B cell (primary cell): Measurements from ENCODE around the gene PDE4B. TPM values are rescaled to one million over a fixed set of nuclear protein-coding genes. Genes with fewer than 3 reads are reported as not detected.

Experiments
- ATAC-seq: fragments of 200-7000 bp; cut with Tn5 transposase; one replicate; pipeline ENCODE4 v1.10.0; 2021; ENCODE audit warnings: low read depth, mild to moderate bottlenecking, moderate number of reproducible peaks, moderate library complexity
- CTCF ChIA-PET: fragments of 350-600 bp; sonication (Branson Sonifier 250); formaldehyde crosslinking; loops from one replicate; lab custom pipeline; 2021; ENCODE audit warnings: antibody characterized with exemption, inconsistent platforms; lab: Charles Lee
- POLR2A ChIA-PET: fragments of 350-600 bp; sonication (Branson Sonifier 250); formaldehyde crosslinking; loops from one replicate; lab custom pipeline; 2021; ENCODE audit warnings: antibody characterized with exemption; lab: Charles Lee
- DNase-seq: peaks from one replicate; pipeline ENCODE4 v3.0.0; 2013
- H2AFZ ChIP-seq: 2 replicates; pipeline ENCODE4 v1.6.1; 2012; ENCODE audit warnings: mild to moderate bottlenecking, low read depth, low read length; ENCODE audit not compliant: insufficient read depth, poor library complexity, severe bottlenecking
- H3K27ac ChIP-seq, 2 donors: 1 replicate in 1 of 2; 2 replicates in 1 of 2; pipeline ENCODE4 v1.5.1; 2012 to 2013; ENCODE audit warnings: low read length in 2 of 2, mild to moderate bottlenecking in 2 of 2, moderate library complexity in 1 of 2
- H3K27me3 ChIP-seq, 4 experiments: fragments of 200-600 bp in 1 of 4; sonication (generic) in 1 of 4; replicated peaks in 1 of 4; 1 replicate in 2 of 4; 2 replicates in 2 of 4; pipeline versions ENCODE4 v1.6.1 to v1.7.0; 2013 to 2016; ENCODE audit warnings: low read length in 3 of 4, mild to moderate bottlenecking in 2 of 4, mixed read lengths in 1 of 4, moderate library complexity in 1 of 4; ENCODE audit not compliant: insufficient read depth in 4 of 4, control insufficient read depth in 3 of 4; ENCODE audit errors: control extremely low read depth in 1 of 4
- H3K36me3 ChIP-seq, 2 experiments: replicated peaks in 1 of 2; 1 replicate in 1 of 2; 2 replicates in 1 of 2; pipeline versions ENCODE4 v1.6.1 to v1.7.1; 2013; ENCODE audit warnings: low read length in 1 of 2; ENCODE audit not compliant: insufficient read depth in 2 of 2, control insufficient read depth in 1 of 2; ENCODE audit errors: control extremely low read depth in 1 of 2, extremely low read depth in 1 of 2
- H3K4me1 ChIP-seq, 2 donors: fragments of 200-600 bp in 1 of 2; sonication (generic) in 1 of 2; 1 replicate in 1 of 2; 2 replicates in 1 of 2; pipeline versions ENCODE4 v1.5.1 to v1.6.1; 2013 to 2017; ENCODE audit warnings: low read length in 2 of 2; ENCODE audit not compliant: control insufficient read depth in 2 of 2, insufficient read depth in 2 of 2
- H3K4me2 ChIP-seq: replicated peaks from 2 replicates; pipeline ENCODE3; 2012; ENCODE audit warnings: mild to moderate bottlenecking, low read depth, low read length; ENCODE audit not compliant: poor library complexity, severe bottlenecking
- H3K4me3 ChIP-seq, 5 experiments: fragments of 200-600 bp in 1 of 5; sonication (generic) in 1 of 5; 1 replicate in 3 of 5; 2 replicates in 2 of 5; pipeline versions ENCODE4 v1.5.1 to v1.7.0; 2011 to 2016; ENCODE audit warnings: low read length in 4 of 5, mild to moderate bottlenecking in 4 of 5, low read depth in 2 of 5, control low read depth in 1 of 5, moderate library complexity in 1 of 5; ENCODE audit not compliant: insufficient read depth in 1 of 5; ENCODE audit errors: control extremely low read depth in 1 of 5, extremely low read depth in 1 of 5
- H3K79me2 ChIP-seq: fragments of 200-600 bp; sonication (generic); one replicate; pipeline ENCODE4 v1.6.0; 2016; ENCODE audit warnings: low read length; ENCODE audit not compliant: control insufficient read depth, insufficient read depth
- H3K9ac ChIP-seq: fragments of 200-600 bp; sonication (generic); 2 replicates; pipeline ENCODE4 v1.6.1; 2017; ENCODE audit warnings: mild to moderate bottlenecking, low read length, moderate library complexity
- H3K9me3 ChIP-seq, 3 donors: one replicate each; pipeline versions ENCODE4 v1.6.1 to v1.7.1; 2013; ENCODE audit warnings: low read length in 2 of 3; ENCODE audit not compliant: control insufficient read depth in 2 of 3, insufficient read depth in 1 of 3; ENCODE audit errors: control extremely low read depth in 1 of 3
- H4K20me1 ChIP-seq: 2 replicates; pipeline ENCODE4 v1.6.0; 2012; ENCODE audit warnings: mild to moderate bottlenecking, low read length; ENCODE audit not compliant: insufficient read depth, control insufficient read depth, poor library complexity, severe bottlenecking
- H3K27ac Mint-ChIP-seq: one replicate; pipeline ENCODE4 v1.8.0; 2021; ENCODE audit warnings: mixed read lengths
- H3K27me3 Mint-ChIP-seq: one replicate; pipeline ENCODE4 v1.8.0; 2021; ENCODE audit warnings: mixed read lengths
- H3K4me1 Mint-ChIP-seq: one replicate; pipeline ENCODE4 v1.8.0; 2021; ENCODE audit warnings: mixed read lengths
- H3K4me3 Mint-ChIP-seq: one replicate; pipeline ENCODE4 v1.8.0; 2021; ENCODE audit warnings: mixed read lengths
- H3K9me3 Mint-ChIP-seq: one replicate; pipeline ENCODE4 v1.8.0; 2022; ENCODE audit warnings: mixed read lengths; ENCODE audit not compliant: insufficient read depth
- CTCF ChIP-seq: fragments of 200-600 bp; IDR thresholded peaks from one replicate; pipeline ENCODE4 v1.8.0; 2022; ENCODE audit warnings: antibody characterized with exemption, mild to moderate bottlenecking
- EZH2 ChIP-seq: IDR thresholded peaks from 2 replicates; pipeline ENCODE4 v1.6.1; 2012; ENCODE audit warnings: borderline replicate concordance, low read depth, mild to moderate bottlenecking, moderate library complexity, low read length; ENCODE audit not compliant: insufficient read depth, poor library complexity, severe bottlenecking
- WGBS: methylation state at CpG from one replicate; pipeline ENCODE4 v1.1.5; 2013; ENCODE audit warnings: missing lambda C conversion rate; ENCODE audit not compliant: insufficient coverage; 5-methylcytosine and 5-hydroxymethylcytosine counted together
- intact Hi-C: fragments of 100-400 bp; cut with micrococcal nuclease; formaldehyde crosslinking; loops from one replicate; pipeline ENCODE4 v1.10.0; 2022
- polyA plus RNA-seq: library from polyadenylated mRNA; depleted of rRNA; stranded (reverse); fragments of >200 nt; gene quantifications from 2 replicates; pipeline ENCODE4 v1.2.3, GENCODE V29; 2012
- total RNA-seq, 2 donors: library from RNA; stranded (reverse); fragments of 120-200 nt in 1 of 2; gene quantifications; 1 replicate in 1 of 2; 2 replicates in 1 of 2; pipeline versions ENCODE4 v1.2.3 to v1.2.4, GENCODE V29; 2013 to 2022

PDE4B gene
- total and polyA plus RNA-seq, 2 donors (not counting 1 experiment from before 2014, with no cell fraction given), result 63.7 to 242 TPM

- H3K9ac ChIP-seq, result no peak overlapping the region
- H2AFZ ChIP-seq, result no peak overlapping the region
- ChIA-PET CTCF (interaction anchor here (1.1 to 1.4 kb wide), 2 partner anchors 29 to 34 kb away, joined by 3 read pairs; no protein-coding TSS in a partner anchor), POLR2A (no interaction called here)
- no CpG with 5 or more reads among the region's 1 CpG for WGBS
- no peak overlapping the region for H3K4me3 ChIP-seq
- no peak overlapping the region for H3K27ac ChIP-seq
- no peaks in the 10 kb centered on the region for H3K27me3 ChIP-seq
- H3K79me2 ChIP-seq, result peaks cover 3% of the 10 kb centered on the region
- Mint-ChIP-seq H3K27me3 (no peaks in the 10 kb centered on the region), H3K9me3 (no peaks in the 10 kb centered on the region), H3K4me3 (no peak overlapping the region), H3K4me1 (peaks cover 31% of the 10 kb centered on the region), H3K27ac (no peak overlapping the region)
- intact Hi-C loops, result no loop called here
- no peak for DNase-seq
- no peak overlapping the region for H3K4me2 ChIP-seq
- no peaks in the 10 kb centered on the region for H3K9me3 ChIP-seq
- no peak for ATAC-seq
- H3K4me1 ChIP-seq, result peaks cover 14 to 28% of the 10 kb centered on the region in 2 donors
- H3K36me3 ChIP-seq, result no peaks in the 10 kb centered on the region
- TF ChIP-seq CTCF, result no peak
- TF ChIP-seq EZH2, result no peak
- H4K20me1 ChIP-seq, result no peaks in the 10 kb centered on the region
These were observed 505.8 kb downstream of the PDE4B start for GRCh38 chr1:66298464-66298863.

GRCh38 chr1:66300280-66300971 lies 507.7 kb downstream of the PDE4B start:
- no peak for TF ChIP-seq EZH2
- no peak for TF ChIP-seq CTCF
- no peaks in the 10 kb centered on the region for H3K36me3 ChIP-seq
- H4K20me1 ChIP-seq, result no peaks in the 10 kb centered on the region
- peaks cover 26% of the 10 kb centered on the region for H3K4me1 Mint-ChIP-seq
- ChIA-PET POLR2A (no interaction called here), CTCF (interaction anchor here (0.8 to 3.7 kb wide), 7 partner anchors 9 to 146 kb away, joined by 3 to 11 read pairs (median 3); no protein-coding TSS in a partner anchor)
- intact Hi-C loops, result loop anchor here (2.0 kb wide), 1 partner anchor 30 kb away; no protein-coding TSS in a partner anchor
- H3K27ac ChIP-seq, result peak overlapping the region; percentile 21 to 30
- H3K4me1 ChIP-seq, result peaks cover 14 to 27% of the 10 kb centered on the region in 2 donors
- WGBS, result 100% methylated on average over 4 of the region's 7 CpGs
- H3K27ac Mint-ChIP-seq, result peak overlapping the region; percentile 17
- H3K27me3 ChIP-seq, result no peaks in the 10 kb centered on the region
- peak overlapping the region; percentile 69 for H2AFZ ChIP-seq
- H3K9me3 Mint-ChIP-seq, result no peaks in the 10 kb centered on the region
- DNase-seq, result no peak
- H3K4me2 ChIP-seq, result peak overlapping the region; percentile 68
- no peak overlapping the region for H3K4me3 ChIP-seq
- ATAC-seq, result no peak
- peaks cover 3% of the 10 kb centered on the region for H3K79me2 ChIP-seq
- no peaks in the 10 kb centered on the region for H3K27me3 Mint-ChIP-seq
- H3K4me3 Mint-ChIP-seq, result no peak overlapping the region
- H3K9me3 ChIP-seq, result no peaks in the 10 kb centered on the region
- peak overlapping the region; percentile 46 for H3K9ac ChIP-seq
